MM.1S (cell line): ENCODE results near the gene GPR75.

Experiments
- DNase-seq: peaks from one replicate; pipeline ENCODE4 v3.0.0-alpha.2; 2015
- H2AFZ ChIP-seq: fragments of 300-600 bp; sonication (generic); 2 replicates; pipeline ENCODE4 v1.6.0; 2016; ENCODE audit warnings: antibody characterized with exemption, low read length
- H3F3A ChIP-seq: fragments of 300-600 bp; sonication (generic); 2 replicates; pipeline ENCODE4 v1.6.1; 2016; ENCODE audit warnings: mild to moderate bottlenecking, antibody characterized with exemption, low read length, moderate library complexity, mixed read lengths; ENCODE audit not compliant: insufficient read depth
- H3K27ac ChIP-seq: fragments of 300-600 bp; sonication (generic); 2 replicates; pipeline ENCODE4 v1.5.1; 2016; ENCODE audit warnings: mild to moderate bottlenecking, low read length
- H3K27me3 ChIP-seq: fragments of 300-600 bp; sonication (generic); replicated peaks from 2 replicates; pipeline ENCODE4 v1.6.0; 2016; ENCODE audit warnings: low read length; ENCODE audit not compliant: insufficient read depth
- H3K36me3 ChIP-seq: fragments of 300-600 bp; sonication (generic); replicated peaks from 2 replicates; pipeline ENCODE4 v1.6.1; 2016; ENCODE audit warnings: mild to moderate bottlenecking, low read length, mixed read lengths; ENCODE audit not compliant: insufficient read depth
- H3K4me1 ChIP-seq: fragments of 300-600 bp; sonication (generic); 2 replicates; pipeline ENCODE4 v1.6.1; 2016; ENCODE audit warnings: low read length, mixed read lengths
- H3K4me2 ChIP-seq: fragments of 300-600 bp; sonication (generic); 2 replicates; pipeline ENCODE4 v1.6.0; 2016; ENCODE audit warnings: low read depth, low read length
- H3K4me3 ChIP-seq: fragments of 300-600 bp; sonication (generic); 2 replicates; pipeline ENCODE4 v1.5.1; 2016; ENCODE audit warnings: low read length, mixed read lengths
- H3K79me2 ChIP-seq: fragments of 300-600 bp; sonication (generic); 2 replicates; pipeline ENCODE4 v1.6.1; 2016; ENCODE audit warnings: mixed run types, low read length, mixed read lengths
- H3K9ac ChIP-seq: fragments of 300-600 bp; sonication (generic); 2 replicates; pipeline ENCODE4 v1.6.1; 2016; ENCODE audit warnings: low read length, mixed read lengths
- H3K9me2 ChIP-seq: fragments of 300-600 bp; sonication (generic); replicated peaks from 2 replicates; pipeline ENCODE4 v1.6.1; 2016; ENCODE audit warnings: mild to moderate bottlenecking, low read length, mixed read lengths; ENCODE audit not compliant: insufficient read depth
- H3K9me3 ChIP-seq: fragments of 300-600 bp; sonication (generic); replicated peaks from 2 replicates; pipeline ENCODE4 v1.6.1; 2016; ENCODE audit warnings: mild to moderate bottlenecking, low read length, mixed read lengths; ENCODE audit not compliant: insufficient read depth
- H4K20me1 ChIP-seq: fragments of 300-600 bp; sonication (generic); 2 replicates; pipeline ENCODE4 v1.6.1; 2016; ENCODE audit warnings: mild to moderate bottlenecking, low read length, moderate library complexity, mixed read lengths; ENCODE audit not compliant: insufficient read depth
- EZH2 ChIP-seq: fragments of 300-600 bp; sonication (generic); optimal IDR thresholded peaks from 2 replicates; pipeline ENCODE3; 2017; ENCODE audit warnings: low read depth, mild to moderate bottlenecking, antibody characterized with exemption, low read length, mixed read lengths
- EZH2phosphoT487 ChIP-seq: fragments of 300-600 bp; sonication (generic); IDR thresholded peaks from 2 replicates; pipeline ENCODE4 v1.6.1; 2018; ENCODE audit warnings: antibody characterized with exemption, low read length
- TF ChIP-seq, protein P1 (sequence below): fragments of 300-600 bp; sonication (generic); IDR thresholded peaks from 2 replicates; pipeline ENCODE4 v1.5.1; 2016; ENCODE audit warnings: antibody characterized with exemption, low read length, mixed read lengths

Gene GPR75

DNA sequence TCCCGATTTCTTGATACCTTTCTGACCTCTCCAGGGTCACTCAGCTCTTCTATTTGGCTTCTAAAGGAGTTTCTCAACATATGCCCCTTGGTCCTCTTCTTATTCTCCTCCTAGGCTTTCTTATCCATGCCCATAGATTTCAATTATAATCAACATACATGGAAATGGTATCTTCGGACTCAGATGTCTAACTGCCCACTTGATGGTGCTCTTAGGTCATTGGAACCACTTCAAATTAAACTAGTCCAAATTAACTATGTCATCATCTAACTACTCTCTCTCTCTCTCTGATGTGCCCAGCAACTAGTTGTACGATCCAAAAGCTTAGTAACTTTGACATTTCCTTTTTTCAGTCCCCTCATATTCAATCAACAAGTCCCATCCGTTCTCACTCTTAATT is 43.2 kb upstream of the GPR75 start:
- Histone ChIP-seq H3F3A (no peaks in the 10 kb centered on the region), H3K27ac (no peak overlapping the region), H3K79me2 (no peaks in the 10 kb centered on the region), H3K4me3 (no peak overlapping the region), H2AFZ (no peak overlapping the region), H3K4me1 (no peaks in the 10 kb centered on the region), H3K9ac (no peak overlapping the region), H3K4me2 (no peak overlapping the region), H3K9me2 (no peaks in the 10 kb centered on the region), H3K27me3 (no peaks in the 10 kb centered on the region), H3K9me3 (no peaks in the 10 kb centered on the region), H3K36me3 (peaks cover 7% of the 10 kb centered on the region), H4K20me1 (no peaks in the 10 kb centered on the region)
- no peak for TF ChIP-seq EZH2
- no peak for TF ChIP-seq EZH2phosphoT487
- TF ChIP-seq, protein P1, sequence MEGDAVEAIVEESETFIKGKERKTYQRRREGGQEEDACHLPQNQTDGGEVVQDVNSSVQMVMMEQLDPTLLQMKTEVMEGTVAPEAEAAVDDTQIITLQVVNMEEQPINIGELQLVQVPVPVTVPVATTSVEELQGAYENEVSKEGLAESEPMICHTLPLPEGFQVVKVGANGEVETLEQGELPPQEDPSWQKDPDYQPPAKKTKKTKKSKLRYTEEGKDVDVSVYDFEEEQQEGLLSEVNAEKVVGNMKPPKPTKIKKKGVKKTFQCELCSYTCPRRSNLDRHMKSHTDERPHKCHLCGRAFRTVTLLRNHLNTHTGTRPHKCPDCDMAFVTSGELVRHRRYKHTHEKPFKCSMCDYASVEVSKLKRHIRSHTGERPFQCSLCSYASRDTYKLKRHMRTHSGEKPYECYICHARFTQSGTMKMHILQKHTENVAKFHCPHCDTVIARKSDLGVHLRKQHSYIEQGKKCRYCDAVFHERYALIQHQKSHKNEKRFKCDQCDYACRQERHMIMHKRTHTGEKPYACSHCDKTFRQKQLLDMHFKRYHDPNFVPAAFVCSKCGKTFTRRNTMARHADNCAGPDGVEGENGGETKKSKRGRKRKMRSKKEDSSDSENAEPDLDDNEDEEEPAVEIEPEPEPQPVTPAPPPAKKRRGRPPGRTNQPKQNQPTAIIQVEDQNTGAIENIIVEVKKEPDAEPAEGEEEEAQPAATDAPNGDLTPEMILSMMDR = no peak
- DNase-seq = no peak

DNA sequence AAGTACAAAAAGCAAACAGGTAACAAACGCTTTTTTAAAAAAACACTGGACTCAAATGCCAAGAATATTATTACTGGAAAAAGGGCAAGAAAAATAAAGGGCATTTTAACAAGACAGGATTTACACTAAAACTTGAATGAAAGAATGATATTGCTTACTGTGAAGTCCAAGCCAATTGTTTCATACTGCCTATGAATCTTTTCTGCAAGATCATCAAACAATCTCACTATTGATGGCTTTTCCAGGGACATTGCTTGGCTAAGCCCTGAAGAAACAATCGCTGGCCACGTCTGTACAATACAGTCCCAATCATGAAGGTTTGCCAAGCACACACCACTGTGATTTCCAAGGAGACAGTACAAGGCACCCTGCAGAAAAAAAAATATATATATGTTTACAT is 41.4 kb upstream of the GPR75 start:
- no peaks in the 10 kb centered on the region for H4K20me1 ChIP-seq
- H2AFZ ChIP-seq = no peak overlapping the region
- no peaks in the 10 kb centered on the region for H3F3A ChIP-seq
- no peaks in the 10 kb centered on the region for H3K27me3 ChIP-seq
- peaks cover 7% of the 10 kb centered on the region for H3K36me3 ChIP-seq
- H3K4me3 ChIP-seq = no peak overlapping the region
- H3K27ac ChIP-seq = no peak overlapping the region
- no peaks in the 10 kb centered on the region for H3K9me2 ChIP-seq
- no peak overlapping the region for H3K9ac ChIP-seq
- no peak overlapping the region for H3K4me2 ChIP-seq
- no peaks in the 10 kb centered on the region for H3K9me3 ChIP-seq
- no peak for DNase-seq
- TF ChIP-seq EZH2 (no peak), EZH2phosphoT487 (no peak)
- TF ChIP-seq, protein P1 = no peak
- no peaks in the 10 kb centered on the region for H3K79me2 ChIP-seq
- H3K4me1 ChIP-seq = no peaks in the 10 kb centered on the region

DNA sequence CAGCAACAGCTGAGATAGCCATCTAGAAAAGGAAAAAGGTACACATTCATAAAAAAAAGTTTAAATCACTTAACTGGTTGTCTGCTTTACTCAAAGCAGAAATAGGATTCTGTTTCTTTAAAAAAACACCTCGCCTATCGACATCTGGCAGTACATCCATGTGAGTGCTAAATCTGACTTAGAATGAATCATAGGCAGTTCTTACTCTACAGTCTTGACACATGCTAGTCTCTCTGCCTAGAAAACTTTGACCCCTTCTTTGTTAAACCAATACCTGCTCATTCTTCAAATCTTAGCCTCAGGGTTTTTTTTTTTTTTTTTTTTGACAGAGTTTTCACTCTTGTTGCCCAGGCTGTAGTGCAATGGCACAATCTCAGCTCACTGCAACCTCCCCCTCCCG is 37.1 kb upstream of the GPR75 start:
- no peaks in the 10 kb centered on the region for H3K9me2 ChIP-seq
- H3K4me2 ChIP-seq = no peak overlapping the region
- no peak for DNase-seq
- H3K4me1 ChIP-seq = no peaks in the 10 kb centered on the region
- no peaks in the 10 kb centered on the region for H3K9me3 ChIP-seq
- no peaks in the 10 kb centered on the region for H3F3A ChIP-seq
- TF ChIP-seq EZH2phosphoT487 = no peak
- no peak for TF ChIP-seq EZH2
- TF ChIP-seq, protein P1 = no peak
- H3K27ac ChIP-seq = no peak overlapping the region
- no peak overlapping the region for H3K9ac ChIP-seq
- H3K79me2 ChIP-seq = no peaks in the 10 kb centered on the region
- H2AFZ ChIP-seq = no peak overlapping the region
- H4K20me1 ChIP-seq = no peaks in the 10 kb centered on the region
- no peak overlapping the region for H3K4me3 ChIP-seq
- peaks cover 7% of the 10 kb centered on the region for H3K36me3 ChIP-seq
- no peaks in the 10 kb centered on the region for H3K27me3 ChIP-seq
